NK-92 (cell line): ENCODE results near the gene PDE9A.

Experiments
- DNase-seq: peaks from one replicate; lab custom pipeline; 2025; ENCODE audit not compliant: unreplicated experiment; lab: John Stamatoyannopoulos, UW

PDE9A gene

DNA sequence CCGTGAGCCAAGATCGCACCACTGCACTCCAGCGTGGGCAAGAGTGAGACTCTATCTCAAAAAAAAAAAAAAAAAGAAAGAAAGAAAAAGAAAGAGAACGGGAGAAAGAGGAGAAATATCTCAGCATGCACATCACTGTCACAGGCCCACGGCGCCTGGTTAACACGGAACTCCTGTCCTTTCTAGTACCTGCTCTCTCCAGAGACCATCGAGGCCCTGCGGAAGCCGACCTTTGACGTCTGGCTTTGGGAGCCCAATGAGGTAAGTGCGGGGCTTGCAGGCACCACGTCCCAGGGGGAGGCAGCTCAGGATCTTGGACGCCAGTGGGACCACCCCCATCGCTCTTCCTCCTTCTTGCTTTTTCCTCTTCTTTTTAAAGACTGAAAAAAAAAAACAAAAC is 100.4 kb downstream of the PDE9A start:
- DNase-seq = no peak

DNA sequence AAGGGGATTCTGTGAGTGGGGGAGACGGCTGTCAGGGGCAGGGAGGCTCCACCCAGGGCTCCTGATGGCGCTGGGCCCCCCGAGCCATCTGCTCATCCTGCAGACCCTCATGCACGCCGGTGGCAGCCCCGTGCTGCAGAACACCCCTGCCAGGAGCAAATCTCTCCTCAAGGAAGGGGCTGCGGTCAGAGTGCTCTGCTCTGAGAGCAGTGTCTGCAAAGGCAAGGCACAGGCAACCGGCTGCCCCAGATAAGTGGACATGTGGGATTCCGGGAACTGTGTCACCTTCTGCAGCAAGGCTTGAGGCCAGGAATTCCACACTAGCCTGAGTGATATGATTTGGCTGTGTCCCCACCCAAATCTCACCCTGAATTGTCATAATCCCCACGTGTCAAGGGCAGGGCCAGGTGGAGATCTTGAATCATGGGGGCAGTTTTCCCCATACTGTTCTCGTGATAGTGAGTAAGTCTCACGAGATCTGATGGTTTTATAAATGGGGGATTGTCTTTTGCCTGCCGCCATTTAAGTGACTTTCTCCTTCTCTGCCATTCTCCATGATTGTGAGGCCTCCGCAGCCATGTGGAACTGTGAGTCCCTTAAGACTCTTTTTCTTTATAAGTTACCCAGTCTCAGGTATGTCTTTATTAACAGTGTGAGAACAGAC is 101.0 kb downstream of the PDE9A start:
- no peak for DNase-seq

DNA sequence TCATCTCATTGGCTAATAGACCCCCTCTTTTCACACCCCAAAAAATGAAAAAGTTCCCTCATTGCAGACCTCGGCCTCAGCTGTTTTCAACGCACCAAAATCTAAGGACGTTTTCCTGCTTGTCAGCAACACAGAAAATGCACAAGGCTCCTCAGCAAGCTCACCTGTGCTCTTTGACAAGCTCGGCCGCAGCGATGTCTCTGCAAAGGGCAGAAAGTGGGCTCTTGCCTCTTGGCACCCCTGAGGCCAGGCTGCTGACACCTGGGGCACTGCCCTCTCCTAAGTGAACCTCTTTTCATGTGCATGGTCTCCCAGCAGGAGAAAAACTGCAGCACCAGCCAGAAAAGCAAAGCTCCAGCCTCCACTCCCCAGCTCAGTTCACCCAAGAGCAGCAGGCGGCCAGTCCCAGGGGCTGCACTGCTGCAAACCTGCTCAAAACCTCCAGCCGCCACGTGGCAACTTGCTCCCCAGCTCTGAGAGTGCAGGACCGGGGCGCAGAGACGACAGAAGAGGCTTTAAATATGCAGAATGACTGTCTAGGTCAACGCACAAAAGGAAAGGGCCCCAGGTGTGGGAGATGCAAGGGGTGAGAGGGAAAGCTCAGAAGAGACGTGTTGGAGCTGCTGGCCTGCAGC is 101.7 kb downstream of the PDE9A start:
- DNase-seq = no peak

DNA sequence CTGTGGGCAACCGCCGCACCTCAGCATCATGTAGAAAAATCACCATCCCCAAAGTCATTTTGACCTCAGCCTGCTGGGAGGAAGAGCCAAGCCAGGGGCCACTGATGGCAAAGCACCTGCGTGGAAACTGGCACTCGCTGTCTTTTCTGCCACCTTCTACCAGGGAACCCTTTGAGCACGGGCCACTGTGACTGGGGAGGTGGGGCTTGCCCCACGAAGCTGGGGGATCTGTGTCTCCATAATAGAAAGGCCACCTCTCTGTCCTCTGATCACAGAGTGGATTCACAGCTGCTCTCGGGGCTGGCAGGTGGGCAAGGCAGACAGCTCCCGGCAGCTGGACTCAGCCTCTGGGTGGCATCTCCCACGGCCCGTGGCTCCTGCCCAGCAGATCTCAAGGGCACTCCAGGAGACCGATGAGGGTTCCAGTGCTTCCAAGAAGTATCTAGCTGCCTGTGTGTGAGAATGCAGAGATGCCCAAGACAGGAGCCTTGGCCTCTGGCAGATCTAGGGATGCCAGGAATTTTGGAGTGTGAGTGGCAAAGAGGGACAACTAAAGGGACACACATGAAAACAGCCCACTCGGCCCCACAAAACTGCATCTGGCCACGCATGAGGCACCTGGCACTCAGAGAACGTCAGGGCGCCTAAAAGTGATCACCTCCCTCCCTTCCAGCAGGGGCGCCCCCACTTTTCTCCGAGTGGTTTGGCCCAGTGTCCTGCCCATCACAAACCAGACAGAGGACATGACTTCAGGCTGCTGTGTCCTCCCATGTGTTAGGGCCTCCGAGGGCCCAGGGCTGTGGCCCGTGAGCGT is 102.6 kb downstream of the PDE9A start:
- no peak for DNase-seq

DNA sequence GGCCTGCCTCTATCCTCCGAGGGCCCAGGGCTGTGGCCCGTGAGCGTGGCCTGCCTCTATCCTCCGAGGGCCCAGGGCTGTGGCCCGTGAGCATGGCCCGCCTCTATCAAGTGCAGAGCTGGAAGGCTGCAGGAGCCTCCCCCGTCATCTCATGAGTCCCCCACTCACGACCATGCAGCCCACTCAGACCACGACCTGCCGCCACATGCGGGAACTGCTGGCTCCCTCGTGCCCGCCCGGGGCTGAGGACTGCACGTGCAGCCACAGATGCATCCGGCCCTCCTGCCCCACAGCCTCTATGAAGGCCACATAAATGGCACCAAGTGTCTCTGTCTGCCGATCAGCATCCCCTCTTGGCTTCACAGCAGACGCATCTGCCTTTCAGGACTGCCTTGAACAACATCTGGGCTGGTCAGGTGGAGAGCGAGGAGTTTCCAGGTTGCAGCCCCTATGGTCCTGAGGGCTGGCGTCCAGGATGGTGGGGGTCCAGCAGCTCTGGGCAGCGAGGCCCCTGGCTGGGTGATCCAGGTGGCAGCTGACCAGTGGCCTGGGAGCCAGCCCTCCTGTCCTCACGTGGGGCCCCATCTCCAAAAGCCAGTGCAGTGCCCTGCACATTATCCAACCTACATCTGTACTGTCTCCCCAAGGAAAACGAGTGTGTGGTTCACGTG is 103.3 kb downstream of the PDE9A start:
- DNase-seq = no peak

DNA sequence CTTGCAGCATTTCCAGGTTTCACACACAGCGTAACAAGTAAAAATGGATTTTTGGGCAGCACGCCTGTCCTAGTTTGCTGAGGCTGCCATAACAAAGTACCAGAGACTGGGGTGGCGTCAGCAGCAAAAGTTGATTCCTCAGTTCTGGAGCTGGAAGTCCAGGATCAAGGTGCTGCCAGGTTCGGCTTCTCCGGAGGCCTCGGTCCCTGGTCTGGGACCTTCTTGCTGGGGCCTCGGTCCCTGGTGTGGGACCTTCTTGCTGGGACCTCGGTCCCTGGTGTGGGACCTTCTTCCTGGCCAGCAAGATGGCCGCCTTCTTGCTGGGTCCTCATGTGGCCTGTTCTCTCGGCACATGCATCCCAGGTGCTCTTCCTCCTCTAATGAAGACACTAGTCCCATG is 104.0 kb downstream of the PDE9A start:
- no peak for DNase-seq

DNA sequence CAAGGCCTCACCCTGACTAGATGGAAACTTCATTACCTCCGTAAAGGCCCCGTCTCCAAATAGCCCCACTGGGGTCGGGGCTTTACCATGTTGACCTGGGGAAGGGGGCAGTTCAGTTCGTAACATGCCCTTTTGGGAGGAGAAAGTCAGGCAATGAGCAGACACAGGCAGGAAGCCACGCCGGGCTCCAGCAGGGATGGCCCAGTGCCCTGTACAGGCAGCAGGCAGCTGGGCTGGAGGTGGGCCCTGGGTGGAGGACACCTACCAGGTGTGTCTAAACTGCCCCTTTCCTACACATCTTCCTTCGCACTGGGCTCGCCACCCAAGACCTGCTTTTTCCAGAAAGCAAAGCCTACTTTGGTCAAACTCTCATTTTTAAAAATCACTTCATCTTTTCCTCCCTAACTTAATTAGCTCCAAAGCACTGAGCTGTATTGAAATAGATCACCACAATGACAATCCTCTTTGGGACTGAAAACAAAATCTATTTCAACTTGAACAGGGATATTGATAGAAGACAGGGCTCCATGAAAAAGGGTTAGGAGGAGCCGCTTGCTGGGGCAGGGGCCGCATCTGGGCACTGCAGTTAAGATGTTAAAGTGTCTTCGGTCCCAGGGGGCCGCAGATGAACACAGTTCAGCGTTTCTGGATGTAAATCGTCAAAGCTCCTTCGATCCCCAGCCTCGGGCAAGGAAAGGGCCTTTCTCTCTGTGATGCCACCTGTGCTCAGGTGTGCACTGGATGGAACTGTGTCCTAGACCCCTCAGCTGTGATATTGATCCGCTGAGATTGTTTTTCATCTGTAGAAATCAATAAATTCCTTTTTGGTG is 104.6 kb downstream of the PDE9A start:
- no peak for DNase-seq

DNA sequence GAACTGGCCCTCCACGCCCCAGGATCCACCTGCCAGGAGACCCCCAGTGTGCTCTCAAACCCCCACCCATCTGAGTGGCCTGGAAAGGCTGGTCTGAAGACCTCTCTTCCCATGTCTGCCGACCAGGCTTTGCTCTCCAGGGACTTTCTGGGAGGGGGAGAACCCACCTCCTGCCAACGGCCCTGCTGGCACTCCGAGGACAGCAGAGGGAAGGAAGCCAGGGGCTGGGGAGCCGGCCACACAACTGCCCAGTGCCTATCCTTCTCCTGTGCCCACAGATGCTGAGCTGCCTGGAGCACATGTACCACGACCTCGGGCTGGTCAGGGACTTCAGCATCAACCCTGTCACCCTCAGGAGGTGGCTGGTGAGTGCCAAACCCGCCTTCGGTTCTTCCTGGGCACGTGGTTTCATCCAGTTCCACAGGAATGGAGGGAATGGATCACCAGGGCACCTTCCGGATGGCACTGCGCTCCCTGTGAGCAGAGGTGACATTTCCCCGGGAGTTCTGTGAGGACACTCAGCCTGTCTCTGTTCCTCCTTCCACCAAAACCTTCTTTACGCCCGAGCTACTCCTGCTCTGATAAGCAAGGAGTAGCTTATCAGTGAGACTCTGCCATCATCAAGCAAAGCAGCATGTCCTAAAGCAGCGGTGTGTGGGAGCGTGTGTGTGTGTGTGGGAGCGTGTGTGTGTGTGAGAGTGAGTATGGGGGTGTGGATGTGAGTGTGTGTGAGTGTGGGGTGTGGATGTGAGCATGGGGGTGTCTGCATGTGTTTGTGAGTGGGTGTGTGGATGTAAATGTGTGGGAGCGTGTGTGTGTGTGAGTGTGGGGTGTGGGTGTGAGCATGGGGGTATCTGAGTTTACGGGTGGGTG is 105.5 kb downstream of the PDE9A start:
- DNase-seq = no peak

DNA sequence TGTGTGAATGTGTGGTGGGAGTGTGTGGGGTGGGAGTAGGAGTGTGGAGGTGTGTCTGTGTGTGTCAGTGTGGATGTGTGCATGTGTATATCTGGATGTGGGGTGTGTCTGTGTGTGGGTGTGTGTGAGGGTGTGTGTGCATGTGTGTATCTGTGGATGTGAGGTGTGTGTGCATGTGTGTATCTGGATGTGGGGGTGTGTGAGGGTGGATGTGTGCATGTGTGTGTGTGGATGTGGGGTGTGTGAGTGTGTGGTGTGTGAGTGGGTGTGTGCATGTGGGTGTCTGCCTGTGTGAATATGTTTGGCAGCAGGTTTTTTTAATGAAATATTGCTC is 106.1 kb downstream of the PDE9A start:
- DNase-seq = no peak

DNA sequence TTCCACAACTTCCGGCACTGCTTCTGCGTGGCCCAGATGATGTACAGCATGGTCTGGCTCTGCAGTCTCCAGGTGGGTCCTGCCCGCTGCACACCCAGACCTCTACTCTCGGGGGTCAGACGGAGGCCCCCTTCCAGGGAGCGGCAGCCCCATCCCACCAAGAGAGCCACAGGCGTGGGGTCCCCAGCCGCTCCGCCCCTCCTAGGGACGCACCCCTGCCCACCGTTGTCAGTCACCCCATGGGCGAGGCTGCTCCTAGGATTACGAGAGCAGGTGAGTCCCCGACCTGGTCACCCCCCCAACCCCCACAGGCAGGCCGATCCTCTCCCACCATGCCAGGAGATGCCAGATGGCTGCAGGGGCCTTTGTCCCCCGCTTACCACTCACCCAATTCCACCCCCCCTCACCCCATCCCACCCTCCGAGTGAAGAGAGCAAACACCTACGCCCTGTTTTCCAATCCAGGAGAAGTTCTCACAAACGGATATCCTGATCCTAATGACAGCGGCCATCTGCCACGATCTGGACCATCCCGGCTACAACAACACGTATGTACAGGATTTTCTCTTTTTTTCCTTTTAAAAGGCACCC is 107.0 kb downstream of the PDE9A start:
- no peak for DNase-seq

DNA sequence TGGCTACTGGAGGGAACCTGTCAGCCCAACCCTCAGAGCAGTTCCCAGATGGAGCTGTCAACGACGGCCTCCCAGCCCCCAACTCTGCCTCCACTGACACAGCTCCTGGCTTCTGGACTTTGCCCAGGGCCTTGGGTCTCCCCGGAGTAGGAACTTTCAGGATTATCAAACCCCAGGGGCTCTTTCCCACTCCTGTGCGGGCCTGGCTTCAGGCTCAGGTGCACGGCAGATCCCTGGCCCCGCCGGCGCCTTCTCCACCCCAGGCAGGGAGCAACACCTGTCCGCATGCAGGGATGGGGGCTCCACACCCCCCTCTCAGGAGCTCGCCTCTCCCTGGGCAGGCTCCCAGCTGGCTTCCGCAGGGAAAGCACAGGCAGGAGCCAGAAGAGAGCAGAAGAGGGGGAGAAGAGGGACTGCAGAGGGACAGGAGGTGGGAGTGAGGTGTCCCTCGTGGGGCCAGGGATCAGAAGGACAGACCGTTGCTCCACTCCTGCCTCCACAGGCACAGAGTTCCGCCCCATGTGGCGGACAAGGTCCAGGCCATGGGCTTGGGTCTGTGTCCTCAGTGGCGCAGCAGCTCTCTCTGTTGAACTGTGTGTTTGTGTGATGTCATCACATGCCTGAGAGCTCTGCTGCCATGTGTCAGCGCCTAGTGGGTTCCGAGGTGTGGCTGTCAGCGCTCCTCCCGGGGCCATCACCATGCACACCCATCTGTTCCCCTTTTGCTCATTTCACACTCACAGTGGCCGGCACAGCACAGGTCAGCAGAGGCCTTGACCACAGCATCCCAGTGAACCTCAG is 107.7 kb downstream of the PDE9A start:
- no peak for DNase-seq

DNA sequence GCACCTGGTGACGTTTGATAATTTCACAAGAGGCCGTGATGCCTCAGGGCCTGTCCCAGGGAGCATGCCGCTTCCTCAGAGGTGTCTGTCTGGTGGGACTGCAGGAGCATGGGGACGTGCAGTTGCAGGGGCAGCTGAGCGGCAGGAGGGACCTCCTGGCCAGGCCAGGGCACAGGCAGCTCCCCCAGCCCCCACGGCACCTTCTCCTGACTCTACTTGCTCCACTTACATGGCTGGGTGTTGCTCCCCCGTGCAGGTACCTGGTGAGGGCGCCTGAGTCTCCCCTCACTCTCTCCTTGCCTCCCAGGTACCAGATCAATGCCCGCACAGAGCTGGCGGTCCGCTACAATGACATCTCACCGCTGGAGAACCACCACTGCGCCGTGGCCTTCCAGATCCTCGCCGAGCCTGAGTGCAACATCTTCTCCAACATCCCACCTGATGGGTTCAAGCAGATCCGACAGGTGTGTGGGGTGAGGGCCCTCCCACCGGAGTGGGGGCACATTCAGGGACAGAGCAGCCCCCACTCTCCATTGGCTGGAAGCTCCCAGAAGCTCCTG is 108.4 kb downstream of the PDE9A start:
- DNase-seq = no peak

DNA sequence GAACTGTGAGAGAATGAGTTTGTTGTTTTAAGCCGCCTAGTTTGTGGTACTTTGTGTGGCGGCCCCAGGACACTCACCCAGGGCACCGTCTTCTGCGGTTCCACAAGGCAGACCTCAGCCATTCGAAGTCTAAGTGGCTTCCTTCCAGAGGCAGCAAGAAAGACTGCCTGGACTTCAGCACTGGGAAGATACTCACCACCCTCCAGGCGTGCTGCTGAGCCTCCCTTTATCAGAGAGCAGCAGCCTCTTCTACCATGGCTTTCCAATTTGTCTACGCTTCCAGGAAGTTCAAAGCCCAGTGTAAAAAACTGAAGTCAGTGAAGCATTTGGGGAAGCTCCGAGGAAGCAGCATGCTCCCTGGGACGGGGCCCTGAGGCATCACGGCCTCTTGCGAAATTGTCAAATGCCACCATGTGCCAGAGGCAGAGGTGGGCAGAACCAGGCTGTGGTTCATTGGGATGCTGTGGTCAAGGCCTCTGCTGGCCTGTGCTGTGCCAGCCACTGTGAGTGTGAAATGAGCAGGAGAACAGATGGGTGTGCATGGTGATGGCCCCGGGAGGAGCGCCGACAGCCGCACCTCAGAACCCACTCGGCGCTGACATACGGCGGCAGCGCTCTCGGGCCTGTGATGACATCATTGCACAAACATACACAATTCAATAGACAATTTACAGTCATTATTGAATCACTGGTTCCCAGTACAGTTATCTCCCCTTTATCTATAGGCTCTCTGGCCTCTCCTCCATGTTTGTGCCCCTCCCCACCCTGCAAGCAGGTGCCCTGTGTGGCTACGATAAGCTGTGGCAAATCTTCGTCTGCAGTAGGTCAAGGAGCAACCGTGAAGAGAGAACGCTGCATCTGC is 110.4 kb downstream of the PDE9A start:
- no peak for DNase-seq

DNA sequence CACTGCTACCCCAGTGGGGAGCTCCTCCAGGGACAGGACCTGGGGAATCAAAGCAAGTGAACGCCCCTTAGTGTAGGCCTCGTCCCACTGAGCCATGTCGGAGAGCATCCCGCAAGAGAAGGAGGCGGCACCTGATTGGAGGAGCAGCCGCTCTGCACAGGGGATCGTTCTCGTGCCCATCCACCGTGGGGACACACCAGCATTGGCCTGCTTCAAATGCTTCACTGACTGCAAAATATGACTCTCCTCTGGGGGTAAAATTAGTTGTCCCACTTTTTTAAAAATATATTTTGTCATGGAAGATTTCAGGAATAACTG is 111.0 kb downstream of the PDE9A start:
- no peak for DNase-seq

DNA sequence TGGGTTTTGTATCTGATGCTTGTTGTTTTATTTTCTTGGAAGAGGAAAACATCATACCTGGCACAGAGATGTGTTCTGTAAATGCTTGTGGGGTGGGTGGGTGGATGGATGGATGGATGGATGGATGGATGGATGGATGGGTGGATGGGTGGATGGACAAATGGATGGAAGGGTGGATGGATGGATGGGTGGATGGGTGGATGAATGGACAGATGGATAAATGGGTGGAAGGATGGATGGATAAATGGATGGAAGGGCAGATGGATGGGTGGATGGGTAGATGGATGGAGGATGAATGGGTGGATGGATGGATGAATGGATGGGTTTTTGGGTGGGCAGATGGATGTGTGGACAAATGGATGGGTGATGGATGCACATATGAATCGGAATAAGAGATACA is 111.5 kb downstream of the PDE9A start:
- DNase-seq = no peak

DNA sequence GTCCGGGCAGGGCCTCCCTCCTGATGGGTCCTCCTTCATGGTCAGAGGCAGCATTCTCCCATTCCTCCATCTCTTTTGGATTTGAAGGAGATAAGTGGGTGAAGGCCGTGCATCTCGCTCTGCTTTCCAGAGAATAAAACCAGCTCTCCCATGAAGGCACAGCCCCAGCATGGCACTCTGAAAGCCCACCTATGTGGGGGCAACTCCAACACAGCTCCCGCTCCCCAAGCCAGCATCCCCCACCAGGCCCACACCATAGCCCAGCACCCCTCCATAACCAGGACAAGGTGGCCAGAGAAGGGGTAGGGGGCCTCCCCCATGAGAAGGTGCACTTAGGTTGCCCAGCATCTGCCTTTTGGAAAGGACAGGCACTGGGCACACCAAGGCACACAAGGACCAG is 112.2 kb downstream of the PDE9A start:
- no peak for DNase-seq

DNA sequence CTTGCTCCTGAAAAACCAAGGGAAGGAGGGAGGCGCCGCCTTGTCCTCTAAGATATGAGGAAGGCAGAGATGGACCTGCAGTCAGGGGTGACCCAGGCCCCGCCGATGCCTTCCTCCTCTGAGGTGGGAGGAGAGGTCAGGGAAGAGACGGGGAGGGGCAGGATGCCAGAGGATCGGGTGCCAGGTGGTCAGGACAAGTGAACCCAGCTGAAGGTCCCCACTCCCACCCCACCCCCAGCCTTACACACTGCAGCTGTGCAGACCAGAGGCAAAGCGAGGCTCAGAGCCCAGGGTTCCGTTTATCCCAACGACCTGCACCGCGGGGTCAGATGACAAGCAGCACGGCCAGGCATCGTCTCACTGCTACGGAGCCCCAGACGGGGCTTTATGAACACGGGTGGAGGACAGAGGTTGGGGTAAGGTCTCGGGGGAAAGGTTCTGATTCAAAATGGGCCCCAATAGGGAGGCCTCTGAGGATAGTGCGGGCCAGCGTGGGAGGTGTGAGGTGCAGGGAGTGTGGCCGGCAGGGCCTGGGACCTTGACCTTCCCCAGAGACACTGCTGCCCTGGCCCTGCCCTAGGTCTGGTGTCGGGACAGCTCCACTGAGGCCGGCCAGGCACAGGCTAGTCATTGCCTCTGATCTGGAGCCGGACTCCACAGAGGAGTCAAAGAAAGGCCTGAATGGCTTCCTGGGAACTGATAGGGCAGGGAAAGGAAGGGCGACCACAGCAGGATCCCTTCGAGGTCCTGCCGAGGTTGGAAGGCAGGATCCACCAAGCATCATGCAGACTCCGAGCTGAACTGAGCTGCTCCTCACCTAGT is 113.5 kb downstream of the PDE9A start:
- DNase-seq = no peak
